GM21526 (cell line): ENCODE data around the gene CFAP119.

Experiments
- ATAC-seq: cut with Tn5 transposase; IDR thresholded peaks from one replicate; pipeline ENCODE4 v1.9.1; 2021; ENCODE audit warnings: moderate library complexity; ENCODE audit not compliant: unreplicated experiment, low FRiP score

The CFAP119 gene

DNA sequence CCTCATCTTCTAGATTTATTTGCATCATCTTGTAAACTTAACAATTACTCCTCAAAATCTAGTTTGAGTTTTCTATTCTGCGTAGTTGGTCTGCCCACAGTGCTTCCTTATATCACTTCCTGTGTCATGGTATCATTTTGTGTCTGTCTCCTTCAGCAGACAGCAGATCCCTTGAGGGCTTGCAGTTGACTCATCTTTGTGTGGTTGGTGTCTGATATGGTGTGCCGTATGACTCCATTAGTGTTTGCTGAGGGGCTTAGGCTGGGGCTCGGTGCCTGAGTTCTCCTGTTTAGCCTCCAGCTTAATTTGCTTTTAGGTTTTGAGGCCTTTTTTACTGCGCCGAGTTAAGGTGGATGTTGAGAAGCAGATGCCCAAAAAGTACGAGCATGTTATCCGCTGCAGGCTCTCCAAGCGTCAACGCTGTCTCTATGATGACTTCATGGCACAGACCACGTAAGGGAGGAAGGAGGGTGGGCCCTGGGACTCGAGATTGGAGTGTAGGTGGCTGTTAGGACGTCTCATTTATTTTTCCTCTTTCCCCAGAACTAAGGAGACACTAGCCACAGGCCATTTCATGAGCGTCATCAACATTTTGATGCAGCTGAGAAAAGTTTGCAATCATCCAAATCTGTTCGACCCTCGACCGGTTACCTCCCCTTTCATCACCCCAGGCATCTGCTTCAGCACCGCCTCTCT, 46.0 kb downstream of the CFAP119 start:
- no peak for ATAC-seq

DNA sequence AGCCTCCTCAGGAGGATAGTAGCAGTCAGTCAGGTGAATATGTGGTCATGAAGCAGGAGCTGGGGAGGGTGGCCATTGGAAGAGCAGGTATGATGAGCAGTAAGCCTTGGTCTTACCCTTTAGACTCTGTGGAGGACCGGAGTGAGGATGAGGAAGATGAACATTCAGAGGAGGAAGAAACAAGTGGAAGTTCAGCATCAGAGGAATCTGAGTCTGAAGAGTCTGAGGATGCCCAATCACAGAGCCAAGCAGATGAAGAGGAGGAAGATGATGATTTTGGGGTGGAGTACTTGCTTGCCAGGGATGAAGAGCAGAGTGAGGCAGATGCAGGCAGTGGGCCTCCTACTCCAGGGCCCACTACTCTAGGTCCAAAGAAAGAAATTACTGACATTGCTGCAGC, 50.1 kb downstream of the CFAP119 start:
- ATAC-seq = no peak

DNA sequence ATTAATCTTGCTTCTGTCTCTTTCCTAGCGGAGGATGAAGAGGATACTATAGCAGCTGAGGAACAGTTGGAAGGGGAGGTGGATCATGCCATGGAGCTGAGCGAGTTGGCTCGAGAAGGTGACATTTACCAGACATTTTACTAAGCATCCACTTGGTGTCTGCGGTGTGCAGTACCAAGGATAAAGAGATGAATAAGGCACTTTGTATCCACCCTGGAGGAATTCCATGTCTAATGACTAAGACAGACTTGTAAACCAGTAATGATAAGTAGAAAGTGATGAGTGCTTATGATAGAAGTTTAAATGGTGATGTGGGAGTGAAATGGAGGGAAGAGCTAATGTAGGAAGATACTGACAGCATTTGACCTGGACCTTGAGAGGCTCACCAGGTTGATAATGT, 50.9 kb downstream of the CFAP119 start:
- ATAC-seq = no peak
